ENCODE results near the gene SLC38A11. TPM values are rescaled to one million over a fixed set of nuclear protein-coding genes. Genes with fewer than 3 reads are reported as not detected.
"Not testable (repeated sequence)": the region's sequence is repeated elsewhere in the genome, so short reads cannot be mapped to it uniquely, and the experiment has no call there.

Gene SLC38A11
- total RNA-seq, 1 experiment from 2014 or later, result 0.46 TPM

DNA sequence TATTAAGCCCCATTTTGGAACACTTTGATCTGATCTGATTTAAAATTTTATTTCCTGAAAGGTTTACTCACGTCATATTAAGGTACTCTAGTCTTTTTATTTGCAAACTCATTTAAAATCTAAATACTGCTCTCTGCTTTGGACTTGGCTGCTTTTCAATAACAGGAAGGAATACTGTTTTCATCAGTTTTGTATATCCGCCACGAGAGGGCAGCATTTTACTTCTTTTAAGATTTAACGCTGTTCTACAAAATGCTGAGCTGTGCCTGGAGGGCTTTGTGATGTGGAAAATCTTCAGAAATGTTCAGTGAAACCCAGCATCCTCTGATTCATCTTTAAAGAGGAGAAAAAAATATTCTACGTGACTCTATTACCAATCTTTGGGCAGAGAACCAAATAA is 37.5 kb upstream of the SLC38A11 start:
- DNase-seq (ENCODE audit: low read depth, low spot score) (peak; percentile 12), ATAC-seq (peak; percentile 56; the same call in 1 of the 2 replicates)
- Histone ChIP-seq H3K36me3 (ENCODE audit: control insufficient read depth, insufficient read depth, low read length) (no peaks in the 10 kb centered on the region), H3K4me1 (ENCODE audit: control insufficient read depth, insufficient read depth, low read length) (no peaks in the 10 kb centered on the region), H3K4me3 (ENCODE audit: low read depth in 2 of 2, low read length in 2 of 2) (no peak overlapping the region), H3K27ac (ENCODE audit: low read length) (no peak overlapping the region), H3K27me3 (ENCODE audit: control insufficient read depth, insufficient read depth, low read length) (no peaks in the 10 kb centered on the region), H3K9me3 (ENCODE audit: control insufficient read depth, insufficient read depth, low read depth, low read length) (no peaks in the 10 kb centered on the region)
- in situ Hi-C loops (cut with HindIII; ENCODE audit: low pct_unique_long_range_greater_than_20kb, low sequenced_read_pairs) (no loop called here), intact Hi-C loops (cut with micrococcal nuclease; ENCODE audit: unreplicated experiment) (loop anchor here (5.0 kb wide), 3 partner anchors 209 to 409 kb away; partner anchors contain the start of gene SCN3A)
- BruUV-seq (replicated peaks), result no TSS peak
- ChIA-PET POLR2A (no interaction called here), CTCF (no interaction called here)
- TF ChIP-seq, protein P1, sequence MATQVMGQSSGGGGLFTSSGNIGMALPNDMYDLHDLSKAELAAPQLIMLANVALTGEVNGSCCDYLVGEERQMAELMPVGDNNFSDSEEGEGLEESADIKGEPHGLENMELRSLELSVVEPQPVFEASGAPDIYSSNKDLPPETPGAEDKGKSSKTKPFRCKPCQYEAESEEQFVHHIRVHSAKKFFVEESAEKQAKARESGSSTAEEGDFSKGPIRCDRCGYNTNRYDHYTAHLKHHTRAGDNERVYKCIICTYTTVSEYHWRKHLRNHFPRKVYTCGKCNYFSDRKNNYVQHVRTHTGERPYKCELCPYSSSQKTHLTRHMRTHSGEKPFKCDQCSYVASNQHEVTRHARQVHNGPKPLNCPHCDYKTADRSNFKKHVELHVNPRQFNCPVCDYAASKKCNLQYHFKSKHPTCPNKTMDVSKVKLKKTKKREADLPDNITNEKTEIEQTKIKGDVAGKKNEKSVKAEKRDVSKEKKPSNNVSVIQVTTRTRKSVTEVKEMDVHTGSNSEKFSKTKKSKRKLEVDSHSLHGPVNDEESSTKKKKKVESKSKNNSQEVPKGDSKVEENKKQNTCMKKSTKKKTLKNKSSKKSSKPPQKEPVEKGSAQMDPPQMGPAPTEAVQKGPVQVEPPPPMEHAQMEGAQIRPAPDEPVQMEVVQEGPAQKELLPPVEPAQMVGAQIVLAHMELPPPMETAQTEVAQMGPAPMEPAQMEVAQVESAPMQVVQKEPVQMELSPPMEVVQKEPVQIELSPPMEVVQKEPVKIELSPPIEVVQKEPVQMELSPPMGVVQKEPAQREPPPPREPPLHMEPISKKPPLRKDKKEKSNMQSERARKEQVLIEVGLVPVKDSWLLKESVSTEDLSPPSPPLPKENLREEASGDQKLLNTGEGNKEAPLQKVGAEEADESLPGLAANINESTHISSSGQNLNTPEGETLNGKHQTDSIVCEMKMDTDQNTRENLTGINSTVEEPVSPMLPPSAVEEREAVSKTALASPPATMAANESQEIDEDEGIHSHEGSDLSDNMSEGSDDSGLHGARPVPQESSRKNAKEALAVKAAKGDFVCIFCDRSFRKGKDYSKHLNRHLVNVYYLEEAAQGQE (IDR thresholded peaks at IDR 0.05; ENCODE audit: insufficient read depth in 1 of 2, low read depth in 2 of 2, low read length in 1 of 2), result no peak
- TF ChIP-seq, protein P2, sequence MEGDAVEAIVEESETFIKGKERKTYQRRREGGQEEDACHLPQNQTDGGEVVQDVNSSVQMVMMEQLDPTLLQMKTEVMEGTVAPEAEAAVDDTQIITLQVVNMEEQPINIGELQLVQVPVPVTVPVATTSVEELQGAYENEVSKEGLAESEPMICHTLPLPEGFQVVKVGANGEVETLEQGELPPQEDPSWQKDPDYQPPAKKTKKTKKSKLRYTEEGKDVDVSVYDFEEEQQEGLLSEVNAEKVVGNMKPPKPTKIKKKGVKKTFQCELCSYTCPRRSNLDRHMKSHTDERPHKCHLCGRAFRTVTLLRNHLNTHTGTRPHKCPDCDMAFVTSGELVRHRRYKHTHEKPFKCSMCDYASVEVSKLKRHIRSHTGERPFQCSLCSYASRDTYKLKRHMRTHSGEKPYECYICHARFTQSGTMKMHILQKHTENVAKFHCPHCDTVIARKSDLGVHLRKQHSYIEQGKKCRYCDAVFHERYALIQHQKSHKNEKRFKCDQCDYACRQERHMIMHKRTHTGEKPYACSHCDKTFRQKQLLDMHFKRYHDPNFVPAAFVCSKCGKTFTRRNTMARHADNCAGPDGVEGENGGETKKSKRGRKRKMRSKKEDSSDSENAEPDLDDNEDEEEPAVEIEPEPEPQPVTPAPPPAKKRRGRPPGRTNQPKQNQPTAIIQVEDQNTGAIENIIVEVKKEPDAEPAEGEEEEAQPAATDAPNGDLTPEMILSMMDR (IDR thresholded peaks at IDR 0.05), result peak; percentile 35; the same call in 1 of the 2 replicates

DNA sequence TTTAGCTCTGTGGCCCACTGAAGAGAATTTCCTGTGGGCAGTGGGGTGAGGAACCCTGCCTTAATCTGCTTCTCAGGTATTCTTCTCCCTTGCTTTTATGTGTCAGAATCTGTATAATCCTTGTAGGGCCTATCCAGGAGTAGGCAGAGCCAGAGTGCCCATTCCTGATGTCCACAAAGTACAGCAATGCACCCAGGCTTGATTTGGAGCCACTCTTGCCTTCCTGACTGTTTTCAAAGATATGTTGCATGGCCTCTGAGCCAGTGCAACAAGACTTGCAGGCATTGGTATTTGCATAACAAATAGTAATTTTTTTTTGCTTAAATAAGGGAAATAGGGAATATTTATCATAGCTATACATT is 36.7 kb upstream of the SLC38A11 start:
- H3K36me3 ChIP-seq (ENCODE audit: control insufficient read depth, insufficient read depth, low read length); ATAC-seq; H3K4me3 ChIP-seq (ENCODE audit: low read depth in 2 of 2, low read length in 2 of 2); in situ Hi-C loops (cut with HindIII; ENCODE audit: low pct_unique_long_range_greater_than_20kb, low sequenced_read_pairs); H3K27me3 ChIP-seq (ENCODE audit: control insufficient read depth, insufficient read depth, low read length); BruUV-seq (replicated peaks); H3K27ac ChIP-seq (ENCODE audit: low read length); CTCF ChIA-PET; H3K9me3 ChIP-seq (ENCODE audit: control insufficient read depth, insufficient read depth, low read depth, low read length); H3K4me1 ChIP-seq (ENCODE audit: control insufficient read depth, insufficient read depth, low read length); POLR2A ChIA-PET; DNase-seq (ENCODE audit: low read depth, low spot score): not testable (repeated sequence)
- intact Hi-C loops (cut with micrococcal nuclease; ENCODE audit: unreplicated experiment), result loop anchor here (5.0 kb wide), 3 partner anchors 210 to 410 kb away; partner anchors contain the start of gene SCN3A

DNA sequence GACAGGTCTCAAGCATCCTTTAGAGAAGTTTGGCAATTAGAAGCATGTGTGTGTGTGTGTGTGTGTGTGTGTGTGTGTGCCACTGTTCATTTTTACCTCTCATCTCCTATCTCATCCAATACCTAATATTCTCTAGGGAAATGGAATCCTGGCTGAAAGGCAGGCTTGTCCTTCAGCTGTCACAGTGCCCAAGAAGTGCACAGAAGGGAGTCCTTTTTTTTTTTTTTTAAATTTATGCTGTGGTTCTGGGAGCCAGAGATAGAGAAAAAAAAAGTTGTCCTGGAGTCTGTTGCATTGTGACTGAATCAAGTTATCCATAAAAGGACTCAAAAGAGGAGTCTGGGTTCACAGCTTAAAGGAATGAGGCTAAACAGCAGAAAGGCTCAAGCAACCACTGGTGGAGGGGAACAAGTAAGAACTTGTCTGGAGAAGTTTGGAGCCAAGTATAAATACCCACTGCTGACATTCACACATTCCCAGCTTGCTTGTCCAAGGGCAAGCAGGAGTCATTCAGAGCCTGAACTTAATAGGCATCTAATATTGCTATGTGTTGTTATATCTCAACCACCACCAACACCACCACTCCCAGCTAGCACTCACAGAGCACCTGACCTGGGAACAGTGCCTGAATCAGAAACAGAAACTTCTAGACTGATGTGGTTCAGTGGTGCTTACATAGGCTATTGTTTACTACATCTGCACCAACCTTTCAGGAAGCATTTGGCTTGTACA is 36.2 kb upstream of the SLC38A11 start:
- not testable (repeated sequence) for H3K9me3 ChIP-seq (ENCODE audit: control insufficient read depth, insufficient read depth, low read depth, low read length); H3K27ac ChIP-seq (ENCODE audit: low read length)
- intact Hi-C loops (cut with micrococcal nuclease; ENCODE audit: unreplicated experiment), result loop anchor here (5.0 kb wide), 3 partner anchors 211 to 411 kb away; partner anchors contain the start of gene SCN3A

DNA sequence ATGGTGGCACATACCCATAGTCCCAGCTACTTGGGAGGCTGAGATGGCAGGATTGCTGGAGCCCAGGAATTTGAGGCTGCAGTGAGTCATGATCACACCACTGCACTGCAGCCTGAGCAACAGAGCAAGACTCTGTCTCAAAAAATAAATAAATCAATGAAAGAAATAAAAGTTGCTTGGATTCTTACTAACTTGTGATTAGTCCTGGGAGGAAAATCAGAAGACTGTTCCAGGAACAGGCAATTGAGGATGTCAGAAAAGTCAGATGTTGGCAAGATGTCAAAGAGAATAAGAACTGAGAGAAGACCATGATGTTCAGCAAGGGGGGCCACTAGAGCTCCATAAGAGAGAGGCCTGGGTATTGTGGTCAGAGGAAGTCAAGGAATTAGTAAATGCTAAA is 35.6 kb upstream of the SLC38A11 start:
- H3K9me3 ChIP-seq (ENCODE audit: control insufficient read depth, insufficient read depth, low read depth, low read length); POLR2A ChIA-PET; H3K36me3 ChIP-seq (ENCODE audit: control insufficient read depth, insufficient read depth, low read length); H3K4me1 ChIP-seq (ENCODE audit: control insufficient read depth, insufficient read depth, low read length); BruUV-seq (replicated peaks); H3K27me3 ChIP-seq (ENCODE audit: control insufficient read depth, insufficient read depth, low read length); in situ Hi-C loops (cut with HindIII; ENCODE audit: low pct_unique_long_range_greater_than_20kb, low sequenced_read_pairs); H3K4me3 ChIP-seq (ENCODE audit: low read depth in 2 of 2, low read length in 2 of 2); ATAC-seq; H3K27ac ChIP-seq (ENCODE audit: low read length); DNase-seq (ENCODE audit: low read depth, low spot score); CTCF ChIA-PET: not testable (repeated sequence)
- intact Hi-C loops (cut with micrococcal nuclease; ENCODE audit: unreplicated experiment), result loop anchor here (5.0 kb wide), 3 partner anchors 211 to 411 kb away; partner anchors contain the start of gene SCN3A

More for the DNA sequence above, 36.2 kb upstream of the SLC38A11 start:
- H3K4me3 ChIP-seq (ENCODE audit: low read depth in 2 of 2, low read length in 2 of 2); H3K4me1 ChIP-seq (ENCODE audit: control insufficient read depth, insufficient read depth, low read length); POLR2A ChIA-PET; in situ Hi-C loops (cut with HindIII; ENCODE audit: low pct_unique_long_range_greater_than_20kb, low sequenced_read_pairs); DNase-seq (ENCODE audit: low read depth, low spot score); BruUV-seq (replicated peaks); ATAC-seq; H3K36me3 ChIP-seq (ENCODE audit: control insufficient read depth, insufficient read depth, low read length); H3K27me3 ChIP-seq (ENCODE audit: control insufficient read depth, insufficient read depth, low read length); CTCF ChIA-PET: not testable (repeated sequence)

DNA sequence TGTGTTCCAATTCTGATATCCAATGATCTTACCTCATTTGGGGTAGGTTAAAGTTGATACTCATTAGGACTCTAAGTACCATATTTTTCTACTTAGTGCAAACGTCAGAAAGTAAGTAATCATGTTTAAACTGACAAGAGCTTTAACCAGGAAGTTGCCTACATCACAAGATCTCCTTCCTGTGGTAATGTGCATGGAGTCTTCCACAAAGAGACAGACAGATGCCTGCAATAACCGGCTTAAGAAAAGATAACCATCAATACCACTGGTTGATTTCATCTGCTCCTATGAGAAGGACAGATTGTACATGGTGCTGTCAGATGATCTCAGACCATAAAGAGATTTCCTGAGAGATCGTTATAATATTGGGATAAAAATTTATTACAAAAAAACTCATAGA is 33.5 kb upstream of the SLC38A11 start:
- H3K4me1 ChIP-seq (ENCODE audit: control insufficient read depth, insufficient read depth, low read length); H3K9me3 ChIP-seq (ENCODE audit: control insufficient read depth, insufficient read depth, low read depth, low read length); CTCF ChIA-PET; POLR2A ChIA-PET; intact Hi-C loops (cut with micrococcal nuclease; ENCODE audit: unreplicated experiment); in situ Hi-C loops (cut with HindIII; ENCODE audit: low pct_unique_long_range_greater_than_20kb, low sequenced_read_pairs); H3K4me3 ChIP-seq (ENCODE audit: low read depth in 2 of 2, low read length in 2 of 2); ATAC-seq; DNase-seq (ENCODE audit: low read depth, low spot score); H3K36me3 ChIP-seq (ENCODE audit: control insufficient read depth, insufficient read depth, low read length); H3K27ac ChIP-seq (ENCODE audit: low read length); BruUV-seq (replicated peaks); H3K27me3 ChIP-seq (ENCODE audit: control insufficient read depth, insufficient read depth, low read length): not testable (repeated sequence)

DNA sequence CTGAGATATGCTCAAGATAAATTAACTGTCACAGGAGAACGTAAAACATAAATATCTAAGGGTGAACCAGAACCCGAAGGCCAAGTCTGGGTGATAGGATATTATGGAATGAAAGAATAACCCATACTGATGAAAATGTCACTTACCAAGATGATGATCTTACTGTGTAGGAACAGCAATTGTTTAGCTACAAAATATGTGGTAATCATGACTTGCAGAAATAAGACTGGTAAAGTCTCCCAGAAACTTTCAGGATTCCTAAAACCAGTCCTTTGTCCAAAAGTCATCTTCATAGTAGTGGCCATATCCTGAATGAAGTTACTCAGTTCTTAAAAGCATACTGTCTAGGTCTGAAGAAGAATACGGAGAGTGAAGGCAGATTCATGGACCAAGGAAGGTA is 30.7 kb upstream of the SLC38A11 start:
- DNase-seq (ENCODE audit: low read depth, low spot score); H3K4me3 ChIP-seq (ENCODE audit: low read depth in 2 of 2, low read length in 2 of 2); H3K27me3 ChIP-seq (ENCODE audit: control insufficient read depth, insufficient read depth, low read length); ATAC-seq; H3K4me1 ChIP-seq (ENCODE audit: control insufficient read depth, insufficient read depth, low read length); CTCF ChIA-PET; BruUV-seq (replicated peaks); H3K9me3 ChIP-seq (ENCODE audit: control insufficient read depth, insufficient read depth, low read depth, low read length); intact Hi-C loops (cut with micrococcal nuclease; ENCODE audit: unreplicated experiment); POLR2A ChIA-PET; H3K27ac ChIP-seq (ENCODE audit: low read length); H3K36me3 ChIP-seq (ENCODE audit: control insufficient read depth, insufficient read depth, low read length); in situ Hi-C loops (cut with HindIII; ENCODE audit: low pct_unique_long_range_greater_than_20kb, low sequenced_read_pairs): not testable (repeated sequence)
